Measurements from ENCODE around the gene GNB5. TPM values are rescaled to one million over a fixed set of nuclear protein-coding genes. Genes with fewer than 3 reads are reported as not detected.

The GNB5 gene
- total RNA-seq, 1 donor from 2014 or later: 48.6 TPM

DNA sequence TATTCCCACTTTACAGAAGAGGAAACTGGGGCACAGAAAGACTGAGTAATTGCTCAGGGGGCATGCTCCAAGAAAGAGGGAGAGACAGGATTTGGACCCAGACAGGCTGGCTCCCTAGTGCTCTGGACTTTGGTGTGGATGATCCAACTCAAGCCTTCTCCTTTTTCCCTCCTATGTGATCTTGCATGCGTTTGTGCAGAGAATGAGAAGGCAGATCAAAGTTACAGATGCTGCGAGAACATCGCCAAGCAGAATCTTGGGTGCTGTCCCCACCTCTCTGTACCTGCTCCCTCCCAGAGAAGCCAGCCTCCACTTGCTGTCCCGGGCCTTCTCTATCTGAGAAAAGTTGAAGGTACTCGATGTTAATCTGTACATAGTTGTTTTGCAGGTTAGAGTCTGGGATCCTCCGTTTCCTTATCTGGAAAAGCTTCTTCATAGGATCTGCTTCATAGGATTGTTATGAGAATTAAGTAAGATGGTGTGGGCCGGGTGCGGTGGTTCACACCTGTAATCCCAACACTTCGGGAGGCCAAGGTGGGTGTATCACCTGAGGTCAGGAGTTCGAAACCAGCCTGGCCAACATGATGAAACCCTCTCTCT, 10.2 kb downstream of the GNB5 start:
- H3K27ac ChIP-seq: peak overlapping the region; percentile 95
- no peaks in the 10 kb centered on the region for H3K9me3 ChIP-seq
- TF ChIP-seq, protein P1, sequence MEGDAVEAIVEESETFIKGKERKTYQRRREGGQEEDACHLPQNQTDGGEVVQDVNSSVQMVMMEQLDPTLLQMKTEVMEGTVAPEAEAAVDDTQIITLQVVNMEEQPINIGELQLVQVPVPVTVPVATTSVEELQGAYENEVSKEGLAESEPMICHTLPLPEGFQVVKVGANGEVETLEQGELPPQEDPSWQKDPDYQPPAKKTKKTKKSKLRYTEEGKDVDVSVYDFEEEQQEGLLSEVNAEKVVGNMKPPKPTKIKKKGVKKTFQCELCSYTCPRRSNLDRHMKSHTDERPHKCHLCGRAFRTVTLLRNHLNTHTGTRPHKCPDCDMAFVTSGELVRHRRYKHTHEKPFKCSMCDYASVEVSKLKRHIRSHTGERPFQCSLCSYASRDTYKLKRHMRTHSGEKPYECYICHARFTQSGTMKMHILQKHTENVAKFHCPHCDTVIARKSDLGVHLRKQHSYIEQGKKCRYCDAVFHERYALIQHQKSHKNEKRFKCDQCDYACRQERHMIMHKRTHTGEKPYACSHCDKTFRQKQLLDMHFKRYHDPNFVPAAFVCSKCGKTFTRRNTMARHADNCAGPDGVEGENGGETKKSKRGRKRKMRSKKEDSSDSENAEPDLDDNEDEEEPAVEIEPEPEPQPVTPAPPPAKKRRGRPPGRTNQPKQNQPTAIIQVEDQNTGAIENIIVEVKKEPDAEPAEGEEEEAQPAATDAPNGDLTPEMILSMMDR (IDR thresholded peaks at IDR 0.05): no peak
- TF ChIP-seq POLR2A (IDR thresholded peaks at IDR 0.05) (no peak), POLR2AphosphoS5 (IDR thresholded peaks at IDR 0.05; ENCODE audit: insufficient read depth in 1 of 2, low read depth in 1 of 2) (no peak)
- intact Hi-C loops (cut with DNase I): no loop called here
- no peaks in the 10 kb centered on the region for H3K27me3 ChIP-seq
- no peaks in the 10 kb centered on the region for H3K36me3 ChIP-seq
- peak overlapping the region; percentile 84 to 93 for H3K4me3 ChIP-seq
- DNase-seq (ENCODE audit: extremely low spot score in 2 of 2): no peak
- peaks cover 20% of the 10 kb centered on the region for H3K4me1 ChIP-seq

DNA sequence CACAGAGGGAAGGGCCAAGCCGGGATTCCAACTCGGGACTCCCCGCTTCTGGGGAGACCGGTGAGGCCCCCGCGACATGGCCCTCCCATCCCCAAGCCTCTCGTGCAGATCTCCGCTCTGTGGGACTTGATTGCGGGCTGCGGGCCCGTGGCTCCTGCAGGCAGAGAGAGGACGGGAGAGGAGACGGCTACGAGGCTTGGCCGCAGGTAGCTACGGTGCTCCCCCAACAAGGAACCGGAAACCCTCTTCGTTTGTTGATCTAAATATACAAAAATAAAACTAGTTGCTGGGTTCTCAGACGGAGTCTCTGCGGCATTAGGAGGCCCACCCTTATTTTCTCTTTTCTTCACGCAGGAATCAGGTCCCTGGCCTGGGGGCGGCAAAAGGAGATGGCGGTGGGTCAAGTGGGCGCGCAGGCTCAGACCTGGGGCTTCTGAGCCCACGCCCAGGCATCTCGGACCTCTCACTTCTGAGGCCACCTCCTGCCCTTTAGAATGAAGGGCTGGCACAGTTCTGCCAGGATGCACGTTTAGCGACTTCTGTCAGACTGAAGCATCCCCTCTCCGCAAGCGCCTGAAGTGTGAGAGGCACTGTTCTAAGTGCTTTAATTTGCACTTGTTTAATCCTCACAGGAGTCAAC, 10.9 kb downstream of the GNB5 start:
- H3K36me3 ChIP-seq: no peaks in the 10 kb centered on the region
- H3K9me3 ChIP-seq: no peaks in the 10 kb centered on the region
- intact Hi-C loops (cut with DNase I): no loop called here
- DNase-seq (ENCODE audit: extremely low spot score in 2 of 2): no peak
- H3K4me1 ChIP-seq: peaks cover 20% of the 10 kb centered on the region
- no peaks in the 10 kb centered on the region for H3K27me3 ChIP-seq
- TF ChIP-seq POLR2A (IDR thresholded peaks at IDR 0.05): no peak
- TF ChIP-seq, protein P1 (IDR thresholded peaks at IDR 0.05): no peak
- H3K27ac ChIP-seq: peak overlapping the region; percentile 95
- peak overlapping the region; percentile 84 to 93 for H3K4me3 ChIP-seq

DNA sequence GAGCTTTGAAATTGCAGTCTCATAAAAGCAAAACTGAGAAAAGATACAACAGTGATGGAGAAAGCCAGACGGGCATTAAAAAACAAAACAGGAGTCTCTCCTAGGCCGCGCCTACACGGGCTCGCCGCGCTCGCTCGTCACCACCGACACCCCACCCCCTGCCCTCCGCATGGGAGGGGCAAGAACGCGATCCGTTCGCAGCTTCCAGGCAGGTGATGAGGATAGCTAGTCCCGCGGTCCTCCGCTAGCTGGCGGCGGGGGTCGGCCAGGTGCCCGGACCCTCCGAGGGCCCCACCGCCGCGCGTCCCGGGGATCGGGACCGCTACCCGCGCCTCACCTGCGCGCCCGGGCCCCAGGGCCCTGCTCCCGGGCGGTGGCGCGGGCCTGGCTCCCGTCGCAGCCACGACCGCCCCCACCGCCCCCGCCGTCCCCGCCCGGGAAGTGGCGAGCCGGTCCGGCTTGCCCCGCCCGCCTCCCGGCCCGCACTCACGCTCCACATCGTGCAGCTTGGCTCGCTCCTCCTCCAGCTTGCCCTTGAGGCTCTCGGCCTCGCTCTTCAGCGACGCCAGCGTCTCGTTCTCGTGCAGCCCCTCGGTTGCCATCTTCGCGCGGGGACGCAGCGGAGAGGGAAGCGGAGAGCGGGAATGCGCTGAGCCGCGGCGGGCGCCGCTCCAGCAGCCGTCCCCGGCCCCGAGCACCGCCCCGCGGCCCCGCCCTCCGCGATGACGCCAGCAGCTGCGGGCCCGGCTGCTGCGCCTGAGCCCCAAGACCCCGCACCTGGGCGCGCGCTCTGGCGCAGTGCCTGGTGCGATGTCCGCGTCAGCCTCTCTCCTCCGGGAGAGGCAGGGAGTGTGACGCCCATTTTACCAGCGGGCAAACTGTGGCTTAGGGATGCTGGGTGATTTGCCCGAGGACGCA, 11.7 kb downstream of the GNB5 start:
- Histone ChIP-seq H3K27ac (peak overlapping the region; percentile 95), H3K27me3 (no peaks in the 10 kb centered on the region), H3K4me1 (peaks cover 20% of the 10 kb centered on the region), H3K4me3 (peak overlapping the region; percentile 84 to 93), H3K36me3 (no peaks in the 10 kb centered on the region), H3K9me3 (no peaks in the 10 kb centered on the region)
- DNase-seq (ENCODE audit: extremely low spot score in 2 of 2): peak in 1 of 2 donors; percentile 93
- TF ChIP-seq POLR2AphosphoS5 (IDR thresholded peaks at IDR 0.05; ENCODE audit: insufficient read depth in 1 of 2, low read depth in 1 of 2) (peak; percentile 75 to 81), POLR2A (IDR thresholded peaks at IDR 0.05) (peak in 1 of 2 donors; percentile 74)
- TF ChIP-seq, protein P1 (IDR thresholded peaks at IDR 0.05): no peak
- intact Hi-C loops (cut with DNase I): no loop called here

DNA sequence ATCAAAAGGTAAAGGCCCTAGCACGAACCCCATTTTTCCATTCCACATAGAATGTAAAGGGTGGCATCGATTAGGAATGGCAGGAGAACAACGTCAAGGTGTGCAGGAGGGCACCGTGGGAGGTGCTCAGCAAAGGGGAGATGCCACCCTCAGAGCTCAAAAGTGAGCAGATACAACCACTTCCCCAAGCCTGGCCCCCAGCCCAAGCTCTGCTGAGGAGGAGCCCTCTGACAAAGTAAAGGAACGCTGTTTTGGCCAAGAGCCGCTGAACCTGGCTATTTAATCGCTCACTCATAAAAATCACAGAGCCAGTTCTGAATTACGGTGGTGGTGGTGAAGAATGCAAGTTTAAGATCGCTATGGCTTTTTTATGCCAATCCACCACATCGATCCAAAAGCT, 12.4 kb downstream of the GNB5 start:
- intact Hi-C loops (cut with DNase I): no loop called here
- Histone ChIP-seq H3K27me3 (no peaks in the 10 kb centered on the region), H3K27ac (peak overlapping the region; percentile 95), H3K4me1 (peaks cover 20% of the 10 kb centered on the region), H3K4me3 (peak overlapping the region; percentile 84 to 93), H3K9me3 (no peaks in the 10 kb centered on the region), H3K36me3 (no peaks in the 10 kb centered on the region)
- no peak for DNase-seq (ENCODE audit: extremely low spot score in 2 of 2)
- TF ChIP-seq POLR2AphosphoS5 (IDR thresholded peaks at IDR 0.05; ENCODE audit: insufficient read depth in 1 of 2, low read depth in 1 of 2) (no peak), POLR2A (IDR thresholded peaks at IDR 0.05) (no peak)
- TF ChIP-seq, protein P1 (IDR thresholded peaks at IDR 0.05): no peak
